SK-N-SH (cell line): ENCODE data around the gene MCAM. TPM values are rescaled to one million over a fixed set of nuclear protein-coding genes. Genes with fewer than 3 reads are reported as not detected.

Source experiments
- CTCF ChIA-PET: fragments of 300-600, 350-600 bp; formaldehyde crosslinking; extraction: SDS; loops from one replicate; lab custom pipeline; 2021; lab: Yijun Ruan, JAX
- POLR2A ChIA-PET: fragments of 350-600 bp; sonication (Branson Sonifier 250); formaldehyde crosslinking; extraction: SDS; loops from one replicate; lab custom pipeline; 2020; ENCODE audit warnings: antibody characterized with exemption, inconsistent platforms; lab: Yijun Ruan, JAX
- DNase-seq: peaks from one replicate; pipeline ENCODE4 v3.0.0; 2012
- H2AFZ ChIP-seq: fragments of 200-600 bp; sonication (generic); 2 replicates; pipeline ENCODE4 v1.8.1; 2016; ENCODE audit warnings: antibody characterized with exemption, mild to moderate bottlenecking, low read depth
- H3F3A ChIP-seq: fragments of 200-600 bp; sonication (generic); replicated peaks from 2 replicates; pipeline ENCODE3; 2016; ENCODE audit warnings: antibody characterized with exemption, mild to moderate bottlenecking; ENCODE audit not compliant: insufficient read depth
- H3K27ac ChIP-seq, 2 experiments: fragments of 200-500 bp in 1 of 2; fragments of 200-600 bp in 1 of 2; sonication (Bioruptor generic) in 1 of 2; sonication (generic), shearing (Covaris generic) in 1 of 2; 2 replicates each; pipeline versions ENCODE4 v1.5.1 to v1.6.1; 2014 to 2016; ENCODE audit warnings: low read depth in 2 of 2, inconsistent platforms in 1 of 2, low read length in 1 of 2, mild to moderate bottlenecking in 1 of 2, mixed read lengths in 1 of 2
- H3K27me3 ChIP-seq: fragments of 200-600 bp; sonication (generic), shearing (Covaris generic); 2 replicates; pipeline ENCODE4 v1.6.1; 2016; ENCODE audit warnings: mixed run types; ENCODE audit not compliant: insufficient read depth
- H3K36me3 ChIP-seq, 2 experiments: fragments of 200-500 bp in 1 of 2; fragments of 200-600 bp in 1 of 2; sonication (Bioruptor generic) in 1 of 2; sonication (generic) in 1 of 2; replicated peaks in 1 of 2; 2 replicates each; pipeline versions ENCODE3 to v1.5.1; 2014 to 2016; ENCODE audit warnings: low read length in 1 of 2, mild to moderate bottlenecking in 1 of 2; ENCODE audit not compliant: insufficient read depth in 2 of 2, control insufficient read depth in 1 of 2
- H3K4me1 ChIP-seq, 2 experiments: fragments of 200-500 bp in 1 of 2; fragments of 200-600 bp in 1 of 2; sonication (Bioruptor generic) in 1 of 2; sonication (generic), shearing (Covaris generic) in 1 of 2; 2 replicates each; pipeline versions ENCODE4 v1.5.1 to v1.6.1; 2014 to 2016; ENCODE audit warnings: low read depth in 1 of 2, low read length in 1 of 2, mixed run types in 1 of 2; ENCODE audit not compliant: insufficient read depth in 2 of 2, control insufficient read depth in 1 of 2
- H3K4me2 ChIP-seq: fragments of 200-600 bp; sonication (generic), shearing (Covaris generic); 2 replicates; pipeline ENCODE4 v1.6.1; 2017; ENCODE audit warnings: mixed run types
- H3K4me3 ChIP-seq, 2 experiments: fragments of 200-500 bp in 1 of 2; fragments of 200-600 bp in 1 of 2; sonication (Bioruptor generic) in 1 of 2; sonication (generic), shearing (Covaris generic) in 1 of 2; 2 replicates each; pipeline versions ENCODE4 v1.5.1 to v1.8.1; 2014 to 2016; ENCODE audit warnings: low read depth in 2 of 2, inconsistent platforms in 1 of 2, low read length in 1 of 2, mild to moderate bottlenecking in 1 of 2, mixed read lengths in 1 of 2, moderate library complexity in 1 of 2
- H3K79me2 ChIP-seq: fragments of 200-600 bp; sonication (generic); 2 replicates; pipeline ENCODE4 v1.8.1; 2017; ENCODE audit warnings: mild to moderate bottlenecking; ENCODE audit not compliant: insufficient read depth
- H3K9ac ChIP-seq: fragments of 200-600 bp; sonication (generic); 2 replicates; pipeline ENCODE4 v1.6.1; 2017; ENCODE audit warnings: mixed run types
- H3K9me2 ChIP-seq: fragments of 200-600 bp; sonication (generic); 2 replicates; pipeline ENCODE4 v1.6.1; 2017; ENCODE audit warnings: mixed run types
- H3K9me3 ChIP-seq: fragments of 200-600 bp; sonication (generic); 2 replicates; pipeline ENCODE4 v1.6.1; 2017; ENCODE audit warnings: mixed run types, mild to moderate bottlenecking, moderate library complexity
- H4K20me1 ChIP-seq: fragments of 200-600 bp; sonication (generic); 2 replicates; pipeline ENCODE4 v1.6.1; 2017; ENCODE audit warnings: mild to moderate bottlenecking, mixed run types; ENCODE audit not compliant: insufficient read depth
- CHD2 ChIP-seq: fragments of 150-350 bp; IDR thresholded peaks from 2 replicates; pipeline ENCODE4 v1.6.1; 2018; ENCODE audit warnings: low read length; ENCODE audit not compliant: partially characterized antibody
- EP300 ChIP-seq, 2 experiments: IDR thresholded peaks; 2 replicates each; pipeline versions ENCODE4 v1.4.0 to v1.6.1; 2012; ENCODE audit warnings: borderline replicate concordance in 1 of 2, low read depth in 1 of 2, low read length in 1 of 2
- FOSL2 ChIP-seq: IDR thresholded peaks from 2 replicates; pipeline ENCODE4 v1.4.0; 2012; ENCODE audit warnings: low read depth, mild to moderate bottlenecking, moderate library complexity, borderline replicate concordance
- FOXM1 ChIP-seq: IDR thresholded peaks from 2 replicates; pipeline ENCODE4 v1.4.0; 2012; ENCODE audit warnings: low read depth, mild to moderate bottlenecking
- JUND ChIP-seq: IDR thresholded peaks from 2 replicates; pipeline ENCODE4 v1.4.0; 2012
- MEF2A ChIP-seq: IDR thresholded peaks from 2 replicates; pipeline ENCODE4 v1.4.0; 2012; ENCODE audit warnings: low read depth, borderline replicate concordance
- MXI1 ChIP-seq: IDR thresholded peaks from 2 replicates; pipeline ENCODE4 v1.6.1; 2012; ENCODE audit warnings: mild to moderate bottlenecking, low read depth, low read length, improper control_type of control experiment
- NFIC ChIP-seq: IDR thresholded peaks from 2 replicates; pipeline ENCODE4 v1.4.0; 2012; ENCODE audit warnings: borderline replicate concordance
- RCOR1 ChIP-seq: fragments of 150-350 bp; IDR thresholded peaks from 2 replicates; pipeline ENCODE4 v1.6.1; 2017; ENCODE audit warnings: antibody characterized with exemption, low read length
- RXRA ChIP-seq: IDR thresholded peaks from 2 replicates; pipeline ENCODE4 v1.4.0; 2012; ENCODE audit warnings: low read depth, mild to moderate bottlenecking, borderline replicate concordance
- USF2 ChIP-seq: fragments of 150-350 bp; IDR thresholded peaks from 2 replicates; pipeline ENCODE4 v1.6.1; 2017; ENCODE audit warnings: antibody characterized with exemption, low read length, low read depth, borderline replicate concordance
- ZBTB33 ChIP-seq: IDR thresholded peaks from 2 replicates; pipeline ENCODE4 v1.4.0; 2012; ENCODE audit warnings: low read depth, borderline replicate concordance
- WGBS: methylation state at CpG from one replicate; pipeline ENCODE4 v1.1.6; 2017; ENCODE audit warnings: low lambda C conversion rate; 5-methylcytosine and 5-hydroxymethylcytosine counted together
- polyA plus RNA-seq, 3 experiments: library from polyadenylated mRNA; depleted of rRNA; stranded (reverse); fragments of >200 nt; gene quantifications; 2 replicates each; pipeline ENCODE4 v1.2.3, GENCODE V29; 2012
- TF ChIP-seq, protein P1 (sequence below): IDR thresholded peaks from 2 replicates; pipeline ENCODE4 v1.4.0; 2012; ENCODE audit warnings: low read depth
- TF ChIP-seq, protein P2 (sequence below): fragments of 150-350 bp; IDR thresholded peaks from 2 replicates; pipeline ENCODE4 v1.6.1; 2016; ENCODE audit warnings: mild to moderate bottlenecking, low read depth, low read length

MCAM gene
- polyA plus RNA-seq, 1 of the 3 experiments (the other 2 are of a cell fraction): 22.8 TPM

- no peak for TF ChIP-seq ZBTB33
- TF ChIP-seq, protein P1, sequence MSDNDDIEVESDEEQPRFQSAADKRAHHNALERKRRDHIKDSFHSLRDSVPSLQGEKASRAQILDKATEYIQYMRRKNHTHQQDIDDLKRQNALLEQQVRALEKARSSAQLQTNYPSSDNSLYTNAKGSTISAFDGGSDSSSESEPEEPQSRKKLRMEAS: no peak
Measured at GRCh38 chr11:119344291-119345010, 27.5 kb upstream of the MCAM start (continued).

- Histone ChIP-seq H3K9me2 (no peaks in the 10 kb centered on the region), H3F3A (no peaks in the 10 kb centered on the region), H2AFZ (no peak overlapping the region), H3K4me3 (no peak overlapping the region), H3K27ac (no peak overlapping the region), H3K4me1 (peaks cover 0 to 17% of the 10 kb centered on the region in 2 experiments; a peak in 1 of 4 replicates), H3K9me3 (no peaks in the 10 kb centered on the region), H4K20me1 (no peaks in the 10 kb centered on the region), H3K79me2 (no peaks in the 10 kb centered on the region), H3K36me3 (no peaks in the 10 kb centered on the region), H3K9ac (no peak overlapping the region), H3K4me2 (no peak overlapping the region), H3K27me3 (no peaks in the 10 kb centered on the region; the same call in 1 of the 2 replicates)
- WGBS: 97% methylated on average over 4 of the region's 7 CpGs
- POLR2A ChIA-PET: no interaction called here
- TF ChIP-seq FOXM1: no peak
- TF ChIP-seq FOSL2: no peak
- TF ChIP-seq, protein P2, sequence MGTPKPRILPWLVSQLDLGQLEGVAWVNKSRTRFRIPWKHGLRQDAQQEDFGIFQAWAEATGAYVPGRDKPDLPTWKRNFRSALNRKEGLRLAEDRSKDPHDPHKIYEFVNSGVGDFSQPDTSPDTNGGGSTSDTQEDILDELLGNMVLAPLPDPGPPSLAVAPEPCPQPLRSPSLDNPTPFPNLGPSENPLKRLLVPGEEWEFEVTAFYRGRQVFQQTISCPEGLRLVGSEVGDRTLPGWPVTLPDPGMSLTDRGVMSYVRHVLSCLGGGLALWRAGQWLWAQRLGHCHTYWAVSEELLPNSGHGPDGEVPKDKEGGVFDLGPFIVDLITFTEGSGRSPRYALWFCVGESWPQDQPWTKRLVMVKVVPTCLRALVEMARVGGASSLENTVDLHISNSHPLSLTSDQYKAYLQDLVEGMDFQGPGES: no peak
- no peak for TF ChIP-seq JUND
- TF ChIP-seq USF2: no peak
- no peak for TF ChIP-seq CHD2
- no peak for TF ChIP-seq MEF2A
- TF ChIP-seq NFIC: no peak
- TF ChIP-seq RCOR1: no peak
- TF ChIP-seq RXRA: no peak
- TF ChIP-seq MXI1: no peak
- TF ChIP-seq EP300 (IDR thresholded peaks at IDR 0.05; ENCODE audit: borderline replicate concordance in 1 of 2, low read depth in 1 of 2, low read length in 1 of 2): no peak
- no peak for DNase-seq
- CTCF ChIA-PET: interaction anchor here (8.4 to 11.0 kb wide), 3 partner anchors 13 to 131 kb away, joined by 85 to 90 read pairs (median 88); no protein-coding TSS in a partner anchor
Measured at GRCh38 chr11:119343726-119344125, 26.8 kb upstream of the MCAM start.
